ENCODE data around the gene FHOD3.
A peak's percentile ranks its signal among the peaks of the same experiment; 100 is the strongest.

The FHOD3 gene

GRCh38 chr18:36296650-36297416, 680 bp upstream of the FHOD3 start:
- peak; percentile 90 for DNase-seq

GRCh38 chr18:36298126-36298741, 721 bp downstream of the FHOD3 start:
- peak; percentile 38 for DNase-seq

GRCh38 chr18:36299015-36299414, 1.5 kb downstream of the FHOD3 start:
- DNase-seq, result no peak

- DNase-seq, result no peak
Measured at GRCh38 chr18:36300211-36300610, 2.7 kb downstream of the FHOD3 start.

GRCh38 chr18:36301884-36302283, 4.4 kb downstream of the FHOD3 start:
- DNase-seq, result no peak

- no peak for DNase-seq
Measured at GRCh38 chr18:36302676-36303075, 5.2 kb downstream of the FHOD3 start.

GRCh38 chr18:36303211-36303844, 5.8 kb downstream of the FHOD3 start:
- DNase-seq, result no peak

GRCh38 chr18:36304723-36305122, 7.2 kb downstream of the FHOD3 start:
- no peak for DNase-seq

- DNase-seq, result no peak
Measured at GRCh38 chr18:36305375-36305774, 7.9 kb downstream of the FHOD3 start.

- no peak for DNase-seq
Measured at GRCh38 chr18:36307513-36307912, 10.0 kb downstream of the FHOD3 start.

GRCh38 chr18:36308711-36309435, 11.4 kb downstream of the FHOD3 start:
- no peak for DNase-seq

GRCh38 chr18:36309436-36310391, 12.2 kb downstream of the FHOD3 start:
- no peak for DNase-seq

- no peak for DNase-seq
Measured at GRCh38 chr18:36311026-36311570, 13.6 kb downstream of the FHOD3 start.

- no peak for DNase-seq
Measured at GRCh38 chr18:36312806-36313395, 15.4 kb downstream of the FHOD3 start.

- DNase-seq, result no peak
Measured at GRCh38 chr18:36314098-36314497, 16.6 kb downstream of the FHOD3 start.

- no peak for DNase-seq
Measured at GRCh38 chr18:36314754-36315153, 17.2 kb downstream of the FHOD3 start.

GRCh38 chr18:36315736-36316135, 18.2 kb downstream of the FHOD3 start:
- no peak for DNase-seq

- no peak for DNase-seq
Measured at GRCh38 chr18:36316246-36316645, 18.7 kb downstream of the FHOD3 start.

GRCh38 chr18:36321658-36322407, 24.3 kb downstream of the FHOD3 start:
- no peak for DNase-seq

GRCh38 chr18:36322408-36322728, 24.9 kb downstream of the FHOD3 start:
- DNase-seq, result no peak

GRCh38 chr18:36322734-36323133, 25.2 kb downstream of the FHOD3 start:
- no peak for DNase-seq

Measured in left hindlimb (tissue), 1 donor.